ENCODE data around the gene RNF5. TPM values are rescaled to one million over a fixed set of nuclear protein-coding genes. Genes with fewer than 3 reads are reported as not detected.

Gene RNF5
- polyA plus RNA-seq, 12 donors: 39.5 to 93.2 (median 46.9) TPM; not detected in 1

Other genes starting within 250 kb of the RNF5 start
- 1 to 10 TPM in 9 of 12 donors, under 1 TPM in 1, not detected in 2; 0.97 to 5.8 (median 1.6) TPM for gene CFB, start 232.3 kb upstream of the RNF5 start, polyA plus RNA-seq (ENCODE audit: insufficient read length in 12 of 12)
- gene NELFE, start 219.4 kb upstream of the RNF5 start, polyA plus RNA-seq (ENCODE audit: insufficient read length in 12 of 12): 10 to 100 TPM in 11 of 12 donors, not detected in 1; 54.1 to 83.6 (median 59.8) TPM
- 10 to 100 TPM in 11 of 12 donors, not detected in 1; 15.5 to 39.5 (median 28.6) TPM for gene SKIC2, start 219.2 kb upstream of the RNF5 start, polyA plus RNA-seq (ENCODE audit: insufficient read length in 12 of 12)
- 10 to 100 TPM in 11 of 12 donors, not detected in 1; 10.8 to 28.9 (median 16.1) TPM for gene DXO, start 206.3 kb upstream of the RNF5 start, polyA plus RNA-seq (ENCODE audit: insufficient read length in 12 of 12)
- 10 to 100 TPM in 5 of 12 donors, 1 to 10 TPM in 5, not detected in 2; 4.4 to 20.3 (median 10.1) TPM for gene C4A, start 196.3 kb upstream of the RNF5 start, polyA plus RNA-seq (ENCODE audit: insufficient read length in 12 of 12)
- 10 to 100 TPM in 8 of 12 donors, 1 to 10 TPM in 3, not detected in 1; 7.2 to 23.8 (median 12.3) TPM for gene C4B, start 163.6 kb upstream of the RNF5 start, polyA plus RNA-seq (ENCODE audit: insufficient read length in 12 of 12)
- 1 to 10 TPM in 3 of 12 donors, under 1 TPM in 7, not detected in 2; 0.21 to 1.1 (median 0.50) TPM for gene CYP21A2, start 140.0 kb upstream of the RNF5 start, polyA plus RNA-seq (ENCODE audit: insufficient read length in 12 of 12)
- 100 to 1,000 TPM in 8 of 12 donors, 10 to 100 TPM in 3, not detected in 1; 76.2 to 208 (median 119) TPM for gene TNXB, start 69.1 kb upstream of the RNF5 start, polyA plus RNA-seq (ENCODE audit: insufficient read length in 12 of 12)
- gene ATF6B, start 50.2 kb upstream of the RNF5 start, polyA plus RNA-seq (ENCODE audit: insufficient read length in 12 of 12): 10 to 100 TPM in 11 of 12 donors, not detected in 1; 37.2 to 87.1 (median 43.5) TPM
- 1 to 10 TPM in 10 of 12 donors, not detected in 2; 2.8 to 5.6 (median 4.1) TPM for gene FKBPL, start 48.1 kb upstream of the RNF5 start, polyA plus RNA-seq (ENCODE audit: insufficient read length in 12 of 12)
- gene PRRT1, start 26.5 kb upstream of the RNF5 start, polyA plus RNA-seq (ENCODE audit: insufficient read length in 12 of 12): 1 to 10 TPM in 9 of 12 donors, under 1 TPM in 1, not detected in 2; 0.86 to 5.9 (median 1.3) TPM
- gene PPT2, start 24.3 kb upstream of the RNF5 start, polyA plus RNA-seq (ENCODE audit: insufficient read length in 12 of 12): 10 to 100 TPM in 11 of 12 donors, not detected in 1; 23.9 to 57.7 (median 32.6) TPM
- gene EGFL8, start 13.8 kb upstream of the RNF5 start, polyA plus RNA-seq (ENCODE audit: insufficient read length in 12 of 12): 10 to 100 TPM in 11 of 12 donors, not detected in 1; 21.2 to 54.7 (median 27.8) TPM
- 10 to 100 TPM in 11 of 12 donors, not detected in 1; 49.5 to 72.1 (median 60.7) TPM for gene AGPAT1, start 2.3 kb upstream of the RNF5 start, polyA plus RNA-seq (ENCODE audit: insufficient read length in 12 of 12)
- 10 to 100 TPM in 3 of 12 donors, 1 to 10 TPM in 8, not detected in 1; 6.1 to 19.7 (median 7.5) TPM for gene AGER, start 5.8 kb downstream of the RNF5 start, polyA plus RNA-seq (ENCODE audit: insufficient read length in 12 of 12)
- 100 to 1,000 TPM in 9 of 12 donors, 10 to 100 TPM in 3; 93.3 to 186 (median 113) TPM for gene PBX2, start 11.8 kb downstream of the RNF5 start, polyA plus RNA-seq (ENCODE audit: insufficient read length in 12 of 12)
- 10 to 100 TPM in 2 of 12 donors, 1 to 10 TPM in 9, not detected in 1; 4.5 to 18.0 (median 6.5) TPM for gene GPSM3, start 14.2 kb downstream of the RNF5 start, polyA plus RNA-seq (ENCODE audit: insufficient read length in 12 of 12)
- gene NOTCH4, start 45.7 kb downstream of the RNF5 start, polyA plus RNA-seq (ENCODE audit: insufficient read length in 12 of 12): 10 to 100 TPM in 11 of 12 donors, not detected in 1; 14.7 to 35.8 (median 20.4) TPM
- under 1 TPM in 3 of 12 donors, not detected in 9; 0.08 to 0.36 (median 0.11) TPM for gene TSBP1, start 193.5 kb downstream of the RNF5 start, polyA plus RNA-seq (ENCODE audit: insufficient read length in 12 of 12)
- gene BTNL2, start 228.8 kb downstream of the RNF5 start, polyA plus RNA-seq (ENCODE audit: insufficient read length in 12 of 12): 1 to 10 TPM in 3 of 12 donors, under 1 TPM in 5, not detected in 4; 0.16 to 2.1 (median 0.67) TPM